ENCODE measurements around the gene HSF4.

The HSF4 gene

GRCh38 chr16:67202956-67203493 is 38.5 kb downstream of the HSF4 start:
- DNase-seq, result no peak

GRCh38 chr16:67204076-67204475 is 39.5 kb downstream of the HSF4 start:
- no peak for DNase-seq

- no peak for DNase-seq
Measured at GRCh38 chr16:67206129-67206837, 41.7 kb downstream of the HSF4 start.

GRCh38 chr16:67206838-67207248 is 42.3 kb downstream of the HSF4 start:
- no peak for DNase-seq

GRCh38 chr16:67207249-67208091 is 42.9 kb downstream of the HSF4 start:
- DNase-seq, result no peak

- DNase-seq, result no peak
Measured at GRCh38 chr16:67208154-67208896, 43.8 kb downstream of the HSF4 start.

- no peak for DNase-seq
Measured at GRCh38 chr16:67209565-67209964, 45.0 kb downstream of the HSF4 start.

GRCh38 chr16:67210069-67210937 is 45.8 kb downstream of the HSF4 start:
- no peak for DNase-seq

- DNase-seq, result no peak
Measured at GRCh38 chr16:67211674-67212073, 47.1 kb downstream of the HSF4 start.

- no peak for DNase-seq
Measured at GRCh38 chr16:67212766-67213165, 48.2 kb downstream of the HSF4 start.

- no peak for DNase-seq
Measured at GRCh38 chr16:67213197-67214019, 48.9 kb downstream of the HSF4 start.

- no peak for DNase-seq
Measured at GRCh38 chr16:67215706-67216105, 51.2 kb downstream of the HSF4 start.

GRCh38 chr16:67216612-67217490 is 52.3 kb downstream of the HSF4 start:
- DNase-seq, result no peak

Data from activated gamma-delta T cell (primary cell).